Psoas muscle (tissue), 8 donors: Measurements from ENCODE around the gene IL13. TPM values are rescaled to one million over a fixed set of nuclear protein-coding genes. Genes with fewer than 3 reads are reported as not detected.
"Not testable (repeated sequence)": the region's sequence is repeated elsewhere in the genome, so short reads cannot be mapped to it uniquely, and the experiment has no call there.

Source experiments
- ATAC-seq, 4 donors: fragments of 200-7000 bp; cut with Tn5 transposase; one replicate each; pipeline ENCODE4 v1.9.1; 2020; ENCODE audit warnings: moderate library complexity in 3 of 4, mild to moderate bottlenecking in 2 of 4
- DNase-seq, 2 donors: peaks; one replicate each; pipeline ENCODE4 v3.0.0-alpha.2; 2020
- H3K27ac ChIP-seq: fragments of 200-600 bp; one replicate; pipeline ENCODE4 v1.8.0; 2022
- H3K27me3 ChIP-seq, 3 donors: fragments of 200-600 bp in 1 of 3; one replicate each; pipeline versions ENCODE4 v1.6.1 to v1.8.0; 2013 to 2022; ENCODE audit warnings: low read length in 2 of 3, mild to moderate bottlenecking in 2 of 3, moderate library complexity in 1 of 3; ENCODE audit not compliant: insufficient read depth in 3 of 3
- H3K36me3 ChIP-seq, 2 donors: fragments of 200-600 bp in 1 of 2; one replicate each; pipeline versions ENCODE4 v1.6.1 to v1.8.0; 2013 to 2022; ENCODE audit warnings: low read depth in 1 of 2, mild to moderate bottlenecking in 1 of 2, moderate library complexity in 1 of 2; ENCODE audit not compliant: insufficient read depth in 1 of 2
- H3K4me1 ChIP-seq: fragments of 200-600 bp; one replicate; pipeline ENCODE4 v1.8.0; 2022
- H3K4me3 ChIP-seq: fragments of 200-600 bp; one replicate; pipeline ENCODE4 v1.8.0; 2022; ENCODE audit warnings: mild to moderate bottlenecking
- H3K9me3 ChIP-seq: fragments of 200-600 bp; one replicate; pipeline ENCODE4 v1.8.0; 2022
- WGBS, 3 donors: extraction: QIAGEN DNeasy Blood & Tissue Kit; methylation state at CpG; one replicate each; pipeline versions ENCODE4 v1.1.6 to v1.1.7; 2013; 5-methylcytosine and 5-hydroxymethylcytosine counted together
- intact Hi-C, 2 donors: fragments of 100-400 bp; cut with DNase I; formaldehyde crosslinking; loops; one replicate each; pipeline versions ENCODE4 v1.11.0 to v1.14.2; 2022
- polyA plus RNA-seq, 3 donors: library from polyadenylated mRNA; stranded (reverse); fragments of 200-250 nt; gene quantifications; one replicate each; pipeline ENCODE4 v1.2.3, GENCODE V29; 2013
- total RNA-seq, 4 donors: library from RNA; stranded (reverse); fragmentation: NEBNext Ultra II Directional in 2 of 4; extraction: Animal tissue kit (Norgen Biotek cat#: 25700) in 2 of 4; gene quantifications; one replicate each; pipeline versions ENCODE4 v1.2.1 to v1.2.4, GENCODE V29; 2021 to 2023
- TF ChIP-seq, protein P1 (sequence below): fragments of 200-600 bp; IDR thresholded peaks from one replicate; pipeline ENCODE4 v1.8.0; 2022; ENCODE audit warnings: antibody characterized with exemption
- donor health status: healthy with polysubstance abuse.
- donor health status: DM: no; HTN: no; CAD: no; lungs with moderate emphysema.
- donor health status: Bipolar disorder and iron deficiency.
- donor health status: healthy.
- donor health status: DM: yes; HTN: yes; CAD: no.
- donor health status: DM: no; HTN: no; CAD: no.
- donor health status: DM: no; HTN: no; CAD: no.
- donor health status: DM: yes; HTN: yes; CAD: no.

IL13 gene
- total and polyA plus RNA-seq, 7 donors, result not detected

DNA sequence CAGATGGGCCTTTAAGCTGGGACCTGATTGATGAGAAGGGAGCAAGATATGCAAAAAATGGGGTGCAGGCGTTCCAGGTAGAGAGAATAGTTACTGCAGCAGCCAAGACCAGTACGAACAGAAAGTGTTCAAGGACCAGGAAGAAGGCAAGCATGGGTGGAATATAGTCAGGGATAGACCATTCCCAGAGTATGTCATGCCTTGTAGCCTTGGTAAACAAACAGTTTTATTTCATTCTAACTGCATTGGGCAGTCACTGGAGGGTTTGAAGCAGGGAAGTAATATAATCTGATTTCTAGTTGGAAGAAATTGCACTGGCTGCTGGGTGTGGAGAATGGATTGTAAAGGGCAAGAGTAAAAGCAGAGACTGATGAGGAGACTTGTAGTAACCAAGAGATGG lies 30.5 kb upstream of the IL13 start:
- WGBS, 3 donors, result 88 to 94% (median 91%) methylated on average over 2 of the region's 2 CpGs
- DNase-seq (no peak), ATAC-seq (no peak)
- H3K4me1 ChIP-seq, result no peaks in the 10 kb centered on the region
- no peaks in the 10 kb centered on the region for H3K27me3 ChIP-seq
- intact Hi-C loops, result no loop called here
- no peak overlapping the region for H3K4me3 ChIP-seq
- peaks cover 0 to 36% of the 10 kb centered on the region in 2 donors for H3K36me3 ChIP-seq
- H3K9me3 ChIP-seq, result no peaks in the 10 kb centered on the region
- no peak overlapping the region for H3K27ac ChIP-seq
- TF ChIP-seq, protein P1, sequence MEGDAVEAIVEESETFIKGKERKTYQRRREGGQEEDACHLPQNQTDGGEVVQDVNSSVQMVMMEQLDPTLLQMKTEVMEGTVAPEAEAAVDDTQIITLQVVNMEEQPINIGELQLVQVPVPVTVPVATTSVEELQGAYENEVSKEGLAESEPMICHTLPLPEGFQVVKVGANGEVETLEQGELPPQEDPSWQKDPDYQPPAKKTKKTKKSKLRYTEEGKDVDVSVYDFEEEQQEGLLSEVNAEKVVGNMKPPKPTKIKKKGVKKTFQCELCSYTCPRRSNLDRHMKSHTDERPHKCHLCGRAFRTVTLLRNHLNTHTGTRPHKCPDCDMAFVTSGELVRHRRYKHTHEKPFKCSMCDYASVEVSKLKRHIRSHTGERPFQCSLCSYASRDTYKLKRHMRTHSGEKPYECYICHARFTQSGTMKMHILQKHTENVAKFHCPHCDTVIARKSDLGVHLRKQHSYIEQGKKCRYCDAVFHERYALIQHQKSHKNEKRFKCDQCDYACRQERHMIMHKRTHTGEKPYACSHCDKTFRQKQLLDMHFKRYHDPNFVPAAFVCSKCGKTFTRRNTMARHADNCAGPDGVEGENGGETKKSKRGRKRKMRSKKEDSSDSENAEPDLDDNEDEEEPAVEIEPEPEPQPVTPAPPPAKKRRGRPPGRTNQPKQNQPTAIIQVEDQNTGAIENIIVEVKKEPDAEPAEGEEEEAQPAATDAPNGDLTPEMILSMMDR, result no peak

DNA sequence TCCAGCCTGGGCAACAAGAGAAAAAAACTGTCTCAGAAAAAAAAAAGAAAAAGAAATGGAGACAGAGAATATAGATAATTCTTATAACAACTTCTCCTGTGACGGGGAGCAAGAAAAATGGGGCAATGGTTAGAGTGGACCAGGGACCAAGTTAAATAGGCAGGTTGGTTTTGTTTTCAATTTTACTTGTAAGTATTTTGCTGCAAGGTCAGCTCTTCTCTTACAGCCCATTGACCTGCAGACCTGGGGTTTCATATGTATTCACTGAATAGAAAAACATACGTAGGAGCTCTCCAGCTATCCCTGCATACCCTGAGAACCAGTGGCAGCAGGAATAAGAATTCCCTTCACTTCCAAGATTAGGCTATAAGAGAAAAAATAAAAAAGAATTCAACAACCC lies 29.2 kb upstream of the IL13 start:
- intact Hi-C loops, result no loop called here
- no peak for DNase-seq
- Histone ChIP-seq H3K4me3 (no peak overlapping the region), H3K9me3 (no peaks in the 10 kb centered on the region), H3K4me1 (no peaks in the 10 kb centered on the region), H3K27ac (no peak overlapping the region), H3K27me3 (no peaks in the 10 kb centered on the region), H3K36me3 (peaks cover 0 to 31% of the 10 kb centered on the region in 2 donors)
- TF ChIP-seq, protein P1, result no peak
- WGBS, 3 donors, result 87 to 95% (median 88%) methylated on average over 2 of the region's 2 CpGs
- no peak for ATAC-seq

DNA sequence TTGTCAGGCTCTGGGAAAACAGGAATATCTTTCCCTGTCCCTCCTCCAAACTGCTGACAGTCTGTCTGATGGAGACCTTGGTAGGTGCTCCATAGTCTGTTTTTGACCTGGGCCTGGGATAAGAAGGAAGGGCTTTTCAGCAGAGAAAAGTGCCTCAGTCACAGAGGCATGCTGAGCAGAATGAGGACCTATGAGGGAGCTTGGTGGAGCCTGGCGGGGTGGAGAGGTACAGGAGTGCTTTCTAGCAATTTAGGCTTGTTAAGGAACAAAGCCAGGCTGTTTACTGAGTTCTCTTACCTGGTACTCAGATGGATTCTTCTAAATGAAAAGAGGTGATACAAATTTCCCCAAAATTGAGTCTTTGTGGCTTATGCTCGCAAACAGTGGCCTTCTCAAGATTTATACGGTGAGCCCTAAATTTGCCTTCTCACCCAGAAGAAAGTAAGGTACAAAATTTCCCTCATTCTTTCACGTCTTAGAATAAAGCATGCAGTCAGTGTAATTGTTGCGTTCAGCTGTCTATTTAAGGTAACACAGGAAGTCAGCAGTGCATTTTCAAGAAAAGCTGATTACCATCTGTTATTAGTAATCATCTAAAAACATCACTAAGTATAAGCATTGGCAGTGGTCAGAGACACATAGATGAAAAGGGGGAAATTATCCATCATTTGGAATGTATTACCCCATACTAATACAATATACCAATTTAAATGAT lies 28.6 kb upstream of the IL13 start:
- ATAC-seq (no peak), DNase-seq (no peak)
- intact Hi-C loops, result no loop called here
- H3K36me3 ChIP-seq, result peaks cover 0 to 31% of the 10 kb centered on the region in 2 donors
- no peak overlapping the region for H3K27ac ChIP-seq
- H3K4me1 ChIP-seq, result no peaks in the 10 kb centered on the region
- no peaks in the 10 kb centered on the region for H3K27me3 ChIP-seq
- WGBS, 3 donors, result 80 to 83% (median 83%) methylated on average over 5 of the region's 5 CpGs
- H3K4me3 ChIP-seq, result no peak overlapping the region
- TF ChIP-seq, protein P1, result no peak
- no peaks in the 10 kb centered on the region for H3K9me3 ChIP-seq

DNA sequence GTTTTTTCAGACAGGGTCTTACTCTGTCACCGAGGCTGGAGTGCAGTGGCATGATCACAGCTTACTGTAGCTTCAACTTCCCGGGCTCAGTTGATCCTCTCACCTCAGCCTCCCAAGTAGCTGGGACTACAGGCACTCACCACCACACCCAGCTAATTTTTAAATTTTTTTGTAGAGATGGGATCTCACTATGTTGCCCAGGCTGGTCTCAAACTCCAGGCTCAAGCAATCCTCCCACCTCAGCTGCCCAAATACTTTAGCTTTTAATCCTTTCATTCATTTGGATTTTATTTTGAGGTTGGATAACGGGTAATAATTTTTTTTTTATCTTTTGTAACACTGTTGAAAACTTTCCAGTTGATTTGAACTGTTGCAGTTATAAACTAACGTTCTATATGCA lies 24.4 kb upstream of the IL13 start:
- H3K36me3 ChIP-seq, result peaks cover 5 to 51% of the 10 kb centered on the region in 2 donors
- 94 to 100% (median 94%) methylated on average over 4 of the region's 4 CpGs for WGBS, 3 donors

DNA sequence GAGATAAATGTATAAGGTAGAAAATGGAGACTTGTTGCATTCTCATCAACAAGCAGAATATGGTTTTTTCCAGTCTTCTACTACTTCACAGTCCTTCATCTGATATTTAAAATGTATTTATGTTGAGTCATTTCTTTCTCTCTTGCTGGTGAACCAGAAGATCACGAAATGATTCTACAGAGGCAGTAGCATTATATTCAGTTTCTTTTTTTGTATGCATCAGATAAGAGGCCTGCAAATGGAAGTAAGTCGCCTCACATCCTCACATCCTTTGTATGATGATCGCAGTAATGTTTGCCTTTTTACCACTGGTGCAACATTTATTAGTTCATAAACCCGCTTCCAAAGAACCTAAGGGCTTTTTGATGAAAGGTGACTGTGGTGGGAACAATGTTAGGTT lies 22.1 kb upstream of the IL13 start:
- Histone ChIP-seq H3K36me3 (peaks cover 10 to 62% of the 10 kb centered on the region in 2 donors), H3K4me3 (no peak overlapping the region), H3K4me1 (no peaks in the 10 kb centered on the region), H3K9me3 (no peaks in the 10 kb centered on the region), H3K27me3 (no peaks in the 10 kb centered on the region), H3K27ac (no peak overlapping the region)
- TF ChIP-seq, protein P1, result no peak
- intact Hi-C loops, result no loop called here
- DNase-seq, result no peak
- 97 to 99% (median 97%) methylated on average over 4 of the region's 4 CpGs for WGBS, 3 donors
- no peak for ATAC-seq

More for the DNA sequence above, 24.4 kb upstream of the IL13 start:
- DNase-seq, H3K27me3 ChIP-seq, H3K4me1 ChIP-seq, ATAC-seq, H3K4me3 ChIP-seq, intact Hi-C loops, H3K27ac ChIP-seq, H3K9me3 ChIP-seq: not testable (repeated sequence)
